Measurements from ENCODE around the gene DIPK1A.

DNA sequence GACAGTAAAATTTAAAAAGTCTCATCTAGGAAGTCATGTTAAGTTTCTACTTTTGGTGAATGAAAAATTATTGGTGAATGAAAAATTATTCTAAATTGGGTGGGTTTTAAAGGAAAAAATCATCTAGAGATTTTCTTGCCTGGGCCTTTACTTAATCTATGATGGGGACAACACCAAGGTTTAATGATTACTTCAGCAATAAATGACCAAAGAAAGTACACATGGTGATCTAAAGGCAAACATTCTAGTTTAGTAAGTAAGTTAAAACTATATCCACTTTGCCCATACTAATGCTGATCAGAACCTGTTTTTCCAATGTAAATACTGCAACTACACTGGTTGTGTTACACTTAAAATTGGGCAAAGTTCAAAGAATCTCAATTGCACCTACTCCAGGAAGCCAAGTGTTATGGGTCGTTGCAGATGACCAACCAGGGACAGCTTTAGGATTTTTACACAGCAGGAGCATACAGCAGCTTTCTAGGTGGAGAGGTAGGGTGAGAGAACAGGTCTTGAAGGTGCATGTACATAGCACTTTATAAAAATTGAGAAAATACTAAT, 144.0 kb downstream of the DIPK1A start:
- TF ChIP-seq, protein P1, sequence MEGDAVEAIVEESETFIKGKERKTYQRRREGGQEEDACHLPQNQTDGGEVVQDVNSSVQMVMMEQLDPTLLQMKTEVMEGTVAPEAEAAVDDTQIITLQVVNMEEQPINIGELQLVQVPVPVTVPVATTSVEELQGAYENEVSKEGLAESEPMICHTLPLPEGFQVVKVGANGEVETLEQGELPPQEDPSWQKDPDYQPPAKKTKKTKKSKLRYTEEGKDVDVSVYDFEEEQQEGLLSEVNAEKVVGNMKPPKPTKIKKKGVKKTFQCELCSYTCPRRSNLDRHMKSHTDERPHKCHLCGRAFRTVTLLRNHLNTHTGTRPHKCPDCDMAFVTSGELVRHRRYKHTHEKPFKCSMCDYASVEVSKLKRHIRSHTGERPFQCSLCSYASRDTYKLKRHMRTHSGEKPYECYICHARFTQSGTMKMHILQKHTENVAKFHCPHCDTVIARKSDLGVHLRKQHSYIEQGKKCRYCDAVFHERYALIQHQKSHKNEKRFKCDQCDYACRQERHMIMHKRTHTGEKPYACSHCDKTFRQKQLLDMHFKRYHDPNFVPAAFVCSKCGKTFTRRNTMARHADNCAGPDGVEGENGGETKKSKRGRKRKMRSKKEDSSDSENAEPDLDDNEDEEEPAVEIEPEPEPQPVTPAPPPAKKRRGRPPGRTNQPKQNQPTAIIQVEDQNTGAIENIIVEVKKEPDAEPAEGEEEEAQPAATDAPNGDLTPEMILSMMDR (IDR thresholded peaks at IDR 0.05) = no peak
- TF ChIP-seq EZH2 (IDR thresholded peaks at IDR 0.05) = no peak
- no peak for TF ChIP-seq EZH2phosphoT487 (IDR thresholded peaks at IDR 0.05)

Data from neural progenitor cell (in vitro differentiated cells).